Measurements from ENCODE around the gene KCNK2.
A peak's percentile ranks its signal among the peaks of the same experiment; 100 is the strongest.

KCNK2 gene, protein sequence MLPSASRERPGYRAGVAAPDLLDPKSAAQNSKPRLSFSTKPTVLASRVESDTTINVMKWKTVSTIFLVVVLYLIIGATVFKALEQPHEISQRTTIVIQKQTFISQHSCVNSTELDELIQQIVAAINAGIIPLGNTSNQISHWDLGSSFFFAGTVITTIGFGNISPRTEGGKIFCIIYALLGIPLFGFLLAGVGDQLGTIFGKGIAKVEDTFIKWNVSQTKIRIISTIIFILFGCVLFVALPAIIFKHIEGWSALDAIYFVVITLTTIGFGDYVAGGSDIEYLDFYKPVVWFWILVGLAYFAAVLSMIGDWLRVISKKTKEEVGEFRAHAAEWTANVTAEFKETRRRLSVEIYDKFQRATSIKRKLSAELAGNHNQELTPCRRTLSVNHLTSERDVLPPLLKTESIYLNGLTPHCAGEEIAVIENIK
- total RNA-seq: 0 reads per million in 4 donors

DNA sequence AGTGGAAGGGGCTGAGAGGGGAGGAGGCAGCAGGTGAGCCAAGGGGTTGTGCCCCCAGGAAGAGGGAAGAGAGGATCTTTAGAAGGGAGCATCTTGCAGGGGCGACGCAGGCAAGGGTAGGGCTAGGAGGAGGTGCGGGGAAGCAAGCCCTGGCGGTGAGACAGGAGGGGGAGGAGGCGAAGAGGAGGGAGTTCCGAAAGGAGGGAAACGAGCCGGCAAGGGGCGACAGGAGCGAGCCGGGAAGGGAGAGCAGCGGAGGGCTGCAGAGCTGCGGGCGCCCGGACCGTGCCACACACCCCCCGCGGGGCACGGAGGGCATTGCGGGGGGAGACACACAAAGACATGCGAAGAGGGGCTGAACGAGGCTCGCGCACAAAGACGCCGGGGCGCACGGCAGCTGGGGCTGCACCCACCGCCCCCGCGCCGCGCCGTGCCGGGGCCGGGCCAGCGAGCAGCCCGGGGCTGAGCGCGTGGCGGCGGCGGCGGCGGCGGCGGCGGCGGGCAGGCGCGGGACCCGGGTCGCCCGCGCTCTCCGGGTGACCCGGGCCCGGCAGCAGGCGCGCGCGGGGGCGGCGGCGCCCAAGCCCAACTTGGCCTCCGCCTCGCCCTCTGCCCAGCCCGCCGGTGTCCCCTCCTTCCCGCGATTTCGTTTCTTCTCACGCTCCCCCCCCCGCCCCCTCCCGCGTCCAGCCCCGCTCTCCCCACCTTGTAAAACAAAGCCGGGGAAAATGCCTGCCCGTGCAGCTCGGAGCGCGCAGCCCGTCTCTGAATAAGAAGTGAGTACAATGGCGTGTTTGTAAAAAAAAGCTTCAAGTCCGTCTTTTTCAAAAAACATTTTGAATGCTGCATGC lies at the start of gene KCNK2:
TSS of gene KCNK2 (plus strand) at position 206 of the 851 bp plus-strand sequence. CDS start 649 bp downstream, outside the sequence.
- no peak for DNase-seq

DNA sequence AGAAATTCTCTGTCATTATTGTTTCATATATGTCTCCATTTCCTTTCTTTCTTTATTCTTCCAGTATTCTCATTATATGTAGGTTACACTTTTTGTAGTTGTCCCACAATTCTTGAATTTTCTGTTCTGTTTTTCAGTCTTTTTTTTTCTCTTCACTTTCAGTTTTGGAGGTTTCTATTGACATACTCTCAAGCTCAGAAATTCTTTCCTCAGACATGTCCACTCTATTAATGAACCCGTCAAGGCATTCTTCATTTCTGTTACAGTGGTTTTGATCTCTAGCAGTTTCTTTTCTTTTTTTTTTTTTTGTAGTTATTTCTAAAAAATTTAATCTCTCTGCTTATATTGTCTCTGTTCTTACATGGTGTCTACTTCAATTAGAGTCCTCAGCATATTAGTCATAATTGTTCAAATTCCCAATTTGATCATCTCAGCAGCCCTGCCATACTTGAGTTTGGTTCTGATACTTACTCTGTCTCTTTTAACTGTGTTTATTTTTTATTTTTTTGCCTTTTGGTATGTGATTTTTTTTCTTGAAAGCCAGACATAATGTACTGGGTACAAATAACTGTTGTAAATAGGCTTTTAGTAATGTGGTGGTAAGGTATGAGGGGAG lies 49.5 kb upstream of the KCNK2 start:
- DNase-seq: no peak

DNA sequence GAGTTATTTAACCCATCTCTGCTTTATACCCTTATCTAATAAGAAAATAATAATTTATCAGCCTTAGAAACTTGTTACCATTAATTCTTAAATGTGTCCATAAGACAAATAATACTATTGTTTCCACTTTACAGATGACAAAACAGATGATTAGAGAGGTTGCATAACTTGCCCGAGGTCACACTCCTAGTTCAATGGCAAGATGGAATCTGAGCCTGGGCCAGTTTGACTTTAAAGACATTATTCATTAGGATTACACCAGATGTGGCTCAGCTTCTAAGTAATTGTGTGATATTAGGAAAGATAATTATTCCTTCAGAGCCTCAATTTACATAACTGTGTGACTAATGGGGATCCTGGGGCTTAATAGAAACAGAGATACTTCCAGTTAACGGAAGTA lies 42.3 kb upstream of the KCNK2 start:
- no peak for DNase-seq

DNA sequence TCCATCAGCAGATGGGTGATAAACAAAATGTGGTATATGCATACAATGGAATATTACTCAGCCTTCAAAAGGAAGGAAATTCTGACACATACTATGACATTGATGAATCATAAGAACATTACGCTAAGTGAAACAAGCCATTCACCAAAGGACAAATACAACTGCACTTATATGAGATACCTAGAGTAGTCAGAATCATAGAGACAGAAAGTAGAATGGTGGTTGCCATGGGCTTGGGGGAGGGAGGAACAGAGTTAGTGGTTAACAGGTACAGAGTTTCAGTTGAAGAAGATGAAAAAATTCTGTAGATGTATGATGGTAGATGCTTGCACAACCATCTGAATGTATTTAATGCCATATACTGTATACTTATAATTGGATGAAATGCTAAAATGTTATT lies 39.1 kb upstream of the KCNK2 start:
- DNase-seq: peak in 1 of 5 donors; percentile 0

DNA sequence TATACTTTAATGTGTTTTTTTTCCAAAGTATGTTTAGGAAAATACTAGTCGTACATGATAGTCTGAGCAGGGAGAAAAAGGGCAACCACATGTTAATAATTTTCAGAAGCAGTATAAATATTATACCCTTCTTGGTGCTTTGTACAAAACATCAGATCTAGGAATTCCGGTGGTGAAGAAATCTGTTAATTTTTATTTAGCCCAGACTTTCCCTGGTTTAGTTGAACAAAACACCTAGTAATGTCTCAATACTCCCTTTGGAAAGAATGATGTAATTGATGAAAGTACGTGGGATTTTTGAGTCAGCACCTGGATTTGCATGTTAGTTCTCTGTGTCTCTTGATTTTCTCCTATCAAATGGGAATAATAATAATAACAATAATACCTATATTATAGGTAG lies 38.4 kb upstream of the KCNK2 start:
- no peak for DNase-seq

DNA sequence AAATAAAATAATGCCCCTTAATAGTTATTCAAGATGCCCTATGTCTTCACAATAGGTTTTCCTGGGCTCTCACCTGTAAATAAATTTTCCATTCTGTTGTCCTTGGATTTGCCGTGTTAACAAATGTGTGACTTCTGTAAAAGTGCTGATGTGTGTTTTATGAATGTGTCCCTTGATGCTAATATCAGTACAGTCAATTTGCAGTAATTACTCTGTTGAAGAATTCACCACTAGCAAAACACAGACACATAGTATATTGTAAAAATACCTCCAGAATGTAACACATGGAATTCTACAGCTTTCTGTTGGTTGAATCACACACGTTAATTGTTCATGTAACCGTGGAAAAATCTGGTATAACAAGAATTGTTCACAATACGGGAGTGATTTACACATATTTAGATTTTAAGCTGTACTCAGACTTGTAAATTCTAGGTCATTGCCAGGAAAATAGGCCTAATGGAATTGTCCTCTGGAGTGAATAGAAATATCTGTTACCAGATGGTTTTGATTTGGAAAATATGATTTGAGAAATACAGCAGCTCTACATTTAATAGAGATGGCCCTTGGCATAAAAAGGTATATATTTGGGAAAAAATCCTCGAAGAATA lies 36.7 kb upstream of the KCNK2 start:
- no peak for DNase-seq

DNA sequence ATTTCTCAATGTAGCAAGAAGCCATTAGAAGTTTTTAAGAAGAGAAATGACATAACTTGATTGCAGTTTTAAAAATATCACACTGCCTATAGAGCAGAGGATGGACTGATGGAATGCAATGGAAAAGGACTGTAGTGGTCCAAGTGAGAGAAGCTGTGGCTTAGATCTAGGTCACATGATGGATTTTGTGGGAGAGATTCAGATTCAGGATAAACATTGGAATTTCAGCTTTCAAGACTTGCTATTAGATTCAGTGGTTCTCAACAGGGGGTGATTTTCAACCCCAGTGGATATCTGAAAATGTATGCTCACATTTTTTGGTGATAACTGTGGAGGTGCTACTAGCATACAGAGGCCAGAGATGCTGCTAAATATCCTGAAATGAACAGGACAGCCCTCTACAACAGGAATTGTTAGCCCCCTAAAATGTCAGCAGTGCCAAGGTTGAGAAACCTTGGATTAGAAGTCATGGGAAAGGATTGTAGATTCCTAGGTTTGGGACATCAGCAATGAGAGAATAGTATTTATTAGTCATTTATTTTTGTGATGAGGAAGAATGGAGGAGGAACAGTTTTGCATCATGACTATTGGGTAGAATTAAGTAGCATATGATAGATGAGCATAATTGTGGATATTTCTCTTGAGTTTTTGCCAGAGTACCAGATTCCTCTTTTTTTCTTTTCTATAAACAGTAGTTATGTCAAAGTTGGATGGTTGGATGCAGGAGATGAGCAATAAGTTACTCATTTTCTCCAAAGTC lies 30.1 kb upstream of the KCNK2 start:
- no peak for DNase-seq

DNA sequence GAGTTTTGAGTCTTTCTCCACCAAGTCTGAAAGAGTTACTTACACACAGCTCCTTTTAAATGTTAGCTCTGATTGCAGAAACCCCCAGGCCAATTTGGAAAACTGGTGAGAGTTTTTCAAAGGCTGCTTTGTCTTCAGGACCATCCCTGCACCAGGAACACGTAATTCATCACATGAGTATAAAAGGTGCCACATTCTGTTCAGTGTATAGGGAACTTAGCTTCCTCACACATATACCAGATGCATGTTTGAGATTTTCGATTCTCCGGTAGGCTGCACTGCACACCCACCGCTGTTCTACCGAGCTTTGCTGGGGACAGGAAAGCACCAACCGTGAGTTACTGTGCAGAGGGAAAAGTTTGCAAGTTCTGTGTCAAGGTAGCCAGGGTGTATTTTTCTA lies 28.3 kb upstream of the KCNK2 start:
- DNase-seq: no peak

DNA sequence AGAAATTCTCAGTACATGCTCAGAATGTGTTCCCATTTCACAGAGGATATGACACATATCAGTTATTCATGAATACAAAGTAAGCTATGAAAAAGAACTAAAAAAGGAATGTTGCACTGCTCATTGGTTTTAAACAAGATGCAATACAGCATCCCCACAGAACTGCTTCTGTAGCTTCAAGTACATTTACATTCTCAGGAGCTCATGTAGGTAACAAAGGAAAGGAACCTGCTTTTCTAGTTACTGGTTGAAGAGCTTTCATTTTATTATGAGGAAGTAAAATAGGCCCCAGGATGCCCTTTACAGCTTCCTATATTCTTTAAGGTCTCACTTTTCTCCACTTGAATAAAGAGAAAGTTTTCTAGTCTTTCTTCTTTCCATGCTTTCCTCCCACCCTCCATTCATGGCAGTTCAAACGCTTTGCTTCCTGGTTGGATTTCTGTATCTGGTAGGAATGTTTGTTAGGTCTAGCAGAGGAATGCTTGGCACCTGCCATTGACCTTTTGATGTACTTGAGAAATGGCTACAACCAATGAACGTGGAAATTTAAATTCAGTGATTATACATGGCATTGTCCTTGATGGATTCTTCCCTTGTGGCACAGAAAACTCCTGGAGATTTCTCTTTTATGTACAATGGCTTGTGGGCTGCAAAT lies 27.1 kb upstream of the KCNK2 start:
- DNase-seq: no peak

DNA sequence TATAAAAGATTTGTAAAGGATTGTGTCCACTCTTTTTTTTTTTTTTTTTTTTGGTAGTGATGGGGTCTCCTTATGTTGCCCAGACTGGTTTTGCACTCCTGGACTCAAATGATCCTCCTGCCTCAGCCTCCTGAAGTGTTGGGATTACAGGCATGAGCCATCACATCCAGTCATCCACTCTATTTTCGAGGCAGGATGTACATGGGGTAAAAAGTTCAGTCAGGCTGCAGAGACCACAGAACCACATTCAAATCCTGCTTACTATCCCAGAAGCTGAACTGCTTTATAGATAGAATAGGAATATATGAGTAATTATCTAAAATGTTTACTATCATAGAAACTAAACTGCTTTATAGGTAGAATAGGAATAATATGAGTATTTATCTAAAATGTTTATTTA lies 26.0 kb upstream of the KCNK2 start:
- no peak for DNase-seq

DNA sequence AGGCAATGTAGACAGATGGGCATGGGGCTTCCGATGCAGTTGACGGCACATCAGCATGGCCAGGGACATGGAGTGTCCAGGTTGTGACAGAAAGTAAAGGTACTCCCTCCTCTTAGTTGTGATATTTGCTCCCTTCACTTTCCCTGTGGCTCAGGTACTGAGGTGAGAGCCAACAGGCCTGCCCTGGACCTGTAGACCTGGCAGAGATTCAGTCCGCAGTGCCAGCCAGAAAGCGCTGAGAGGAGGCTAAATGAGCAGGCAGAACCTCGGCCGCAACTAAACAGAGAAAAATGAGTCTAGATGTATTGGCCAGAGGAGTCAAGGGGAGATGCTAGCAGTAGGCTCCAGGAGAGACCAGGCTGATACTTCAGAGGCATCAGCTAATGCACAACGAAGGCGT lies 22.6 kb upstream of the KCNK2 start:
- no peak for DNase-seq

DNA sequence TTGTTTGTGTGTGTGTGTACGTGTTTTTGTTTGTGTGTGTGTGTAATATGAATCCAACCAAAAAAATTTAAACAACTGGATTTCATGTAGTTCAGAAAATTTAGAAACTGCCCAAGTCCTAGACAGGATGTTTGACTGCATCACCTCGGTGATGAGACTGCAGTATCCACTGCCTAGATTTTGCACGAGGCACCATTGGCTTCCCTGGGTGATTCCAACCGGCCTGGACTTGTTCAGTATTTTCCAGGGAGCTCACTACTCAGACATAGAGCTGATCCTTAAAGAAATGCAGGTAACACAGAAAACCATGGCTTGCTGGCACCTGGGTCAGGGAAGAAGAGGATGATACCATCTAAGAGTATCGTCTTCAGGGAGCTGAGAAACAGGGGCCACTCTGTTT lies 18.2 kb upstream of the KCNK2 start:
- DNase-seq: no peak

DNA sequence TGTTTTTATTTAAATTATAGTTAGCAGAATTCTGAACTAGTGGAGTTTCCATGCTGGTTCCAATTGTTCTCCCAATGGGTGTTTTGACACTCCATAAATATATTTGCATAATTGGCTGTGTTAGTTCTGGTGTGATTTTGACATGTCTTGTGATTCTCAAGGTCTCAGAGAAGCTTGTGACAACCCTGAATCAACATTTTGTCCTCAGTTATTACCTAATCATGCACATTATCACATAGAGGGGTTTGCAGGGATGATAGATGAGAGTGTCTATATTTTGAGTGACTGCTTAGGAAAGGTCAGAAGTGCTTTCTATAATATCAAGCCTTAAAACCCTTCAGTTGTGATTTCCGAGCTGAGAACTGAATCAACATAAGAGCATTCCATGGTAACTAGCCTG lies 11.5 kb upstream of the KCNK2 start:
- DNase-seq: no peak

DNA sequence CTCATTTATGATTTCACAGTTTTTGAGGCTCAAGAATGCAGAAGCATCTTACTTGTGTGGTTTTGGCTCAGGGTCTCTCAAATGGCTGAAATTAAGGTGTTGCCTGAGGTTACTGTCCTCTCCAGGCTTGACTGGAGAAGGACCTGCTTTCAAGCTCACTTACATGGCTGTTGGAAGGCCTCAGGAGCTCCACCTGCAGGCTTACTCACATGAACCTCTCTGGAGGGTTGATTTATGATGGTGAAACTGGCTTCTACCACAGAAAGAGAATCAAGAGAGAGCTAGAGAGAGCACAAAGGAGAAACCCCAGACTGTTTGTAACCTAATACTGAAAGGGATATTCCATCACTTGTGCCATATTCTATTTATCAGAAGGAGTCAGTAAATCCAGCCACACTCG lies 6.2 kb upstream of the KCNK2 start:
- peak in 1 of 5 donors; percentile 1 for DNase-seq

DNA sequence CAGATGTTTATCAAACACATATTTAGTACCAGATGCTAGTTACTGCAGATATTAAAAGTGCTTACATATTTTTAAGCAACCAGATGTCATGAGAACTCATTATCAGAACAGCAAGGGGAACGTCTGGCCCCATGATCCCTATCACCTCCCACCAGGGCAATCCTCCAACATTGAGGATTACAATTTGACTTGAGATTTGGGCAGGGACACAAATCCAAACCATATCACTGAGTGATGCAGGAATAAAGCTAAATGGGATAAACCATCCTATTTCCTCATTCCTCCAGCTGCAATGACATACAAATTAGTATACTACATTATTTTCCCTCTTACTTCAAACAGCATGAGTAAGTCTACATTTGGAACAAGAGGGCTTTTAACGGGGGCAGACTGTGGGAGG lies 3.1 kb upstream of the KCNK2 start:
- no peak for DNase-seq

DNA sequence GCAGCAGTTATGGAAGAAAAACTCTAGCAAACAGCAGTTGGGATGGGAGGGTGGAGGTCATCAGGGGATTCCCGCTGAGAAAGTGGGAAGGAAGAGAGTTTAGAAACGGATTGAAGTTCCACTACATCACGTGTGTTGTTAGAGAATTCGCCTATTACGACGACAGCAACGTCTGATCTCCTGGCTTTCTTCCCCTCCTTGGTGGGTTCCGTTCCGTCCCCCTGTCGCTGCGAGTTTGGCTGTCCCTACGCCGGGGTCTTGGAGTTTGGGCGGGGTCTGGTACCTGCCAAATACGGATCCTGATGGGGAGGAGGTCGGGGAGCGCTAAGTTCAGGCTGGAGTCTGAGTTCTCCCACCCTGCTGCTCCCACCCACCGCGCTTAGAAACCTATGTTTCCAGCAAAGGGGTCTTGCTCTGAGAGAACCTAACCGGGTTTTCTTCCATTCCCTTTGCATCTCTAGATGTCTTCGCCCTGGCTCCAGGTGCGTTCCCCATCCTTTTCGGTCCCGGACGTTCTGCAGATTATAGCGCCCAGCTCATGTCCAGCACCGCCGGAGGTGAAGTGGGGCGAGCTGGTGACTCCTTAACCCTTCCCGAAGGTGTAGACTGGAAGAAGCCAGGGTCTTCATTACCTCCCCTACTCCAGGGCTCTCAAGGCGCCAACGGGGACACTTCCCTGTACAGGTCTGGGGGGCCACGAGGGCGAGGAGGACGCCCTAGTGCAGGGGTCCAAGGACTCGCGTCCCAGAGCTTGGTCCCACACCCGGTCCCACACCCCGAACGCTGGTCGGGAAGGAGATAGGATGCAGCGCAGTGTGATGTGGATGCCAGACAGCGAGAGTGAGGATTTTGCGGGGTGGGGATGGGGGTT lies 641 bp upstream of the KCNK2 start:
- DNase-seq: no peak

DNA sequence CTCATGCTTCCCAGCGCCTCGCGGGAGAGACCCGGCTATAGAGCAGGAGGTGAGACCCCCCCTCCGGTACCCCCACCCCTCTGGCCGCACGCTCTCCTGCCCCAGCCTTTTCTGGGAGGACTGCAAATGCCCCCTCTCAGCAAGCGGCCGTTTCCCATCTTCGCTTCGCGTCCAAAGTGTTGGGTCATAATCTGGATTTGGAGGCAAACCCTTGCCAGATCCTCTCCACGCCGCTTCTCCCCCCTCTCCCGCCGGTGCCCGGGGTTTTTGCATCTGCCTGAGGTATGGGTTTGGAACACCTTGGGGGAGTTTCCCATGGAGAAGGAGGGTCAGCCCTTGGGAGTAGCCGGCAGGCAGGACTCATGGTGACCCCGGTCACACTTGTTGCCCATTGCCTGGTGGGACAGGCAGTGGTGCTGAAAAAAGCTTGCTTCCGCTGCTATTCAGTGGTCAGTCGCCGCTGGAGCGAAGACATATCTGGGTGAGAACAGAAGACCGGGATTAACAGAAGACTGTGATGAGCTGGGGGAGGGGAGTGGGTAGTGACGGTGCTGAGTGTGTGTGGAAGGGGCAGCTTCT lies 935 bp downstream of the KCNK2 start:
- DNase-seq: no peak

DNA sequence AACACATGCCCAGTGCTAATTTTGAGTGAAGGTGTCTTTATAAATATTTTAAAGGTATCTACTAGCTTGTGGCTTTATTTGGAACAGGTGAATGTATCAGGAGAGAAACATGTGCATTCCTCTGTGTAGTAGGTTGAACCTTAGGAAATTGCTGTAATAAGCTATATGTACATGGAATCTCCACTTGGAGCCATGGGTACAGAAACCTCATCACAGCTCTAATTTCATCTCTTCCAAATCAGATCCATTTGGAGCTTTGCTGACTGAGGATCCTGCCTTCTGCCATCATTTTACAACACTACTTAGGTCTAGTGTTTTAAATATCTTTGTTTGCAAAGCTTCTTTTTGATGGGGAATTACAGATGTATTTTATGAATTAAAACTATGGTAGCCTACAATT lies 2.1 kb downstream of the KCNK2 start:
- DNase-seq: no peak

DNA sequence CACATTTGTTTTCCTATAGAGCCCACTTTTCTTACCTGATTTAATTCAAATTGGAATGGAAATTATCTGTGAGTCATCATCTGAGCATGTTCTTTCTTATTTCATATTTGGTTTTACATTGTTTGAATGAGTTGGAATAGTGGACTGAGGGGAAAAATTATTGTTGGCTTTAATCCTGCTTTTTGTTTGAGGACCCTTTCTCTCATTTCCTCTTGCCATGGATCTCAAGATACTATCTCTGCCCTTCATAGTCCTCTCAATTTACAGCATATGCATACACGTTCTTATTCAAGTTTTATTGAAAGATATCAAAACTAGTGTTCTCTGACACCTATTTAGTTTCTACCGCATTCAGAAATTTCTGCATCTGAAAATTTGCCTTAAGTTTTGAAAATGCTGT lies 5.1 kb downstream of the KCNK2 start:
- no peak for DNase-seq

DNA sequence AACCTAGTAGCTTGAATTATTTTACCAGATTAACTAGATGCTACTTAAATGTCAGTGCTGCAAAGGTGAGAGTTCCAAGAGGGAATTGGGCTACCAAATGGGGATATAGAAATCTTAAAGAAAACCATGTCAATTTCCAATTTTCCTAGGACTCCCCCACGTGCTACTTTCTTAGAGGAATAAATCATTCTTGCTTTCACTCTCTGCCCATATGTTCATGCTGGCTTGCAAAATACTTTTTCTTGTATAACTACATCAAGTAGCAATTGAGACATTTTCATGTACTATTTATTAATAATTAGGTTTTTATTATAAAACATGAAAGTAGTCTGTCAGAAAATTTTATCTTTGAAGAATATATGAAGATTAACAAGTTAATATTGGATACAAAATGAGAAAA lies 11.8 kb downstream of the KCNK2 start:
- no peak for DNase-seq

All from T-helper 1 cell (primary cell).